Ovary (tissue), 9 donors: ENCODE measurements around the gene ARPC4. TPM values are rescaled to one million over a fixed set of nuclear protein-coding genes. Genes with fewer than 3 reads are reported as not detected.

ENCODE experiments used
- DNase-seq, 5 donors: peaks; one replicate each; pipeline ENCODE4 v3.0.0-alpha.2; 2019 to 2020
- H3K27ac ChIP-seq, 2 donors: fragments of 200-600 bp; one replicate each; pipeline versions ENCODE4 v1.5.1 to v1.8.0; 2019 to 2022
- H3K27me3 ChIP-seq: fragments of 200-600 bp; one replicate; pipeline ENCODE4 v1.8.0; 2022
- H3K36me3 ChIP-seq: fragments of 200-600 bp; sonication (generic); one replicate; pipeline ENCODE4 v1.5.1; 2019
- H3K4me1 ChIP-seq: one replicate; pipeline ENCODE4 v1.8.1; 2013; ENCODE audit warnings: mild to moderate bottlenecking, moderate library complexity; ENCODE audit not compliant: insufficient read depth
- H3K4me3 ChIP-seq: fragments of 200-600 bp; sonication (generic); one replicate; pipeline ENCODE4 v1.5.1; 2017
- H3K9me3 ChIP-seq, 2 donors: fragments of 200-600 bp in 1 of 2; sonication (generic) in 1 of 2; one replicate each; pipeline versions ENCODE4 v1.5.1 to v1.8.1; 2013 to 2019; ENCODE audit warnings: mild to moderate bottlenecking in 1 of 2, moderate library complexity in 1 of 2
- CTCF ChIP-seq, 3 donors: fragments of 450-650 bp in 2 of 3; fragments of 200-600 bp in 1 of 3; IDR thresholded peaks; one replicate each; pipeline versions ENCODE4 v1.5.1 to v1.8.0; 2016 to 2022; ENCODE audit warnings: antibody characterized with exemption in 3 of 3, mild to moderate bottlenecking in 1 of 3
- EP300 ChIP-seq: sonication (generic); formaldehyde crosslinking; IDR thresholded peaks from one replicate; pipeline ENCODE4 v1.6.1; 2017; ENCODE audit warnings: antibody characterized with exemption
- POLR2A ChIP-seq: fragments of 450-650 bp; IDR thresholded peaks from one replicate; pipeline ENCODE4 v1.6.1; 2017; ENCODE audit warnings: antibody characterized with exemption, mild to moderate bottlenecking, moderate library complexity
- WGBS, 3 donors: extraction: QIAGEN DNeasy Blood & Tissue Kit in 1 of 3; methylation state at CpG; one replicate each; pipeline versions ENCODE4 v1.1.5 to v1.1.7; 2013 to 2017; 5-methylcytosine and 5-hydroxymethylcytosine counted together
- intact Hi-C, 4 donors: fragments of 100-400 bp; cut with DNase I; formaldehyde crosslinking; loops; one replicate each; pipeline versions ENCODE4 v1.11.0 to v1.15.1; 2022 to 2023
- polyA plus RNA-seq, 2 donors: library from polyadenylated mRNA; stranded (reverse); fragments of 200-250 nt in 1 of 2; fragments of 350-450 nt in 1 of 2; fragmentation: Illumina TruSeq in 1 of 2; extraction: RNeasy Lipid Tissue Mini Kit (QIAGEN cat#74804) in 1 of 2; gene quantifications; one replicate each; pipeline ENCODE4 v1.2.3, GENCODE V29; 2013 to 2014
- total RNA-seq, 7 donors: library from RNA; depleted of rRNA in 2 of 7; stranded (reverse); fragments of >200 nt in 2 of 7; fragmentation: NEBNext Ultra II Directional in 3 of 7; extraction: Animal tissue kit (Norgen Biotek cat#: 25700) in 3 of 7; gene quantifications; one replicate each; pipeline versions ENCODE4 v1.1.0 to v1.2.4, GENCODE V29; 2016 to 2023
- donor health status: DM: no; HTN: no; CAD: no; lungs with moderate emphysema.
- donor health status: DM: no; HTN: no; CAD: no.
- donor health status: Bipolar disorder and iron deficiency.
- donor health status: DM: yes; HTN: yes; CAD: no.
- donor health status: DM: no; HTN: no; CAD: no.
- donor health status: DM: yes; HTN: yes; CAD: no.

Gene ARPC4
- total and polyA plus RNA-seq, 9 donors = 58.3 to 189 (median 85.1) TPM

- intact Hi-C loops = loop anchor here in 1 of 4 donors (2.0 kb wide), 1 partner anchor 19 kb away; the partner anchor contains the start of gene BRPF1
- 0 to 1% (median 0%) methylated on average over 52 to 60 of the region's 60 CpGs for WGBS, 3 donors
- H3K27me3 ChIP-seq = no peaks in the 10 kb centered on the region
Observed at GRCh38 chr3:9749645-9750555, 43.0 kb upstream of the ARPC4 start, which contains the start of gene OGG1. Gene OGG1 (plus strand): TSS chr3:9749952. CDS start chr3:9750287, 335 bp downstream.

GRCh38 chr3:9750556-9751411 lies 42.1 kb upstream of the ARPC4 start:
- no peaks in the 10 kb centered on the region for H3K36me3 ChIP-seq
- 24 to 28% (median 26%) methylated on average over 17 of the region's 17 CpGs for WGBS, 3 donors
- intact Hi-C loops = loop anchor here in 1 of 4 donors (2.0 kb wide), 1 partner anchor 20 kb away; the partner anchor contains the start of gene BRPF1
- peak overlapping the region; percentile 35 to 83 for H3K27ac ChIP-seq
- H3K4me3 ChIP-seq = peak overlapping the region; percentile 54
- no peaks in the 10 kb centered on the region for H3K27me3 ChIP-seq
- no peak for TF ChIP-seq CTCF (IDR thresholded peaks at IDR 0.05)
- no peak for TF ChIP-seq EP300
- no peak for DNase-seq
- H3K9me3 ChIP-seq = no peaks in the 10 kb centered on the region
- H3K4me1 ChIP-seq = peaks cover 10% of the 10 kb centered on the region

More at GRCh38 chr3:9749645-9750555, 43.0 kb upstream of the ARPC4 start, which contains the start of gene OGG1:
- Histone ChIP-seq H3K4me3 (peak within 1 kb of the TSS; percentile 54), H3K4me1 (peaks cover 10% of the 10 kb centered on the region), H3K36me3 (no peaks in the 10 kb centered on the region), H3K9me3 (no peaks in the 10 kb centered on the region), H3K27ac (peak within 1 kb of the TSS; percentile 35 to 83)
- TF ChIP-seq EP300 = no peak
- TF ChIP-seq CTCF (IDR thresholded peaks at IDR 0.05) = no peak
- TF ChIP-seq POLR2A = peak; percentile 16
- peak; percentile 98 to 99 (median 98) for DNase-seq

GRCh38 chr3:9754678-9755077 lies 38.2 kb upstream of the ARPC4 start:
- Histone ChIP-seq H3K9me3 (no peaks in the 10 kb centered on the region), H3K27ac (no peak overlapping the region), H3K27me3 (no peaks in the 10 kb centered on the region), H3K4me3 (no peak overlapping the region), H3K4me1 (peaks cover 8% of the 10 kb centered on the region), H3K36me3 (no peaks in the 10 kb centered on the region)
- WGBS, 3 donors = 73 to 79% (median 78%) methylated on average over 8 of the region's 8 CpGs
- TF ChIP-seq CTCF (IDR thresholded peaks at IDR 0.05) (no peak), POLR2A (no peak)
- intact Hi-C loops = no loop called here
- no peak for DNase-seq

- no peaks in the 10 kb centered on the region for H3K4me1 ChIP-seq
- no peaks in the 10 kb centered on the region for H3K9me3 ChIP-seq
- no peak for DNase-seq
- intact Hi-C loops = no loop called here
- WGBS, 3 donors = 76 to 81% (median 79%) methylated on average over 13 of the region's 13 CpGs
- H3K36me3 ChIP-seq = no peaks in the 10 kb centered on the region
- H3K27me3 ChIP-seq = no peaks in the 10 kb centered on the region
- H3K4me3 ChIP-seq = no peak overlapping the region
- no peak for TF ChIP-seq CTCF (IDR thresholded peaks at IDR 0.05)
- no peak for TF ChIP-seq POLR2A
- no peak for TF ChIP-seq EP300
- no peak overlapping the region for H3K27ac ChIP-seq
Observed at GRCh38 chr3:9757427-9757826, 35.5 kb upstream of the ARPC4 start.
